Measurements from ENCODE around the gene MUC5AC. TPM values are rescaled to one million over a fixed set of nuclear protein-coding genes. Genes with fewer than 3 reads are reported as not detected.

Gene MUC5AC
- polyA plus RNA-seq, 4 donors = 0.06 to 0.13 TPM; not detected in 2

- H3K9me3 ChIP-seq (ENCODE audit: control insufficient read depth in 2 of 2, insufficient read depth in 1 of 2, low read depth in 1 of 2, low read length in 1 of 2) = peaks cover 0 to 16% of the 10 kb centered on the region in 2 donors
- H3K36me3 ChIP-seq (ENCODE audit: control insufficient read depth in 3 of 3, insufficient read depth in 2 of 3, low read depth in 1 of 3, low read length in 3 of 3) = no peaks in the 10 kb centered on the region
- H3K4me1 ChIP-seq (ENCODE audit: control insufficient read depth in 3 of 3, insufficient read depth in 2 of 3, low read depth in 1 of 3, low read length in 2 of 3) = no peaks in the 10 kb centered on the region
- WGBS, 3 donors = 81 to 88% (median 83%) methylated on average over 38 to 43 of the region's 43 CpGs
- H3K27ac ChIP-seq (ENCODE audit: low read depth in 1 of 3, low read length in 2 of 3) = no peak overlapping the region
- DNase-seq (no peak), FAIRE-seq (no peak)
- H3K4me3 ChIP-seq (ENCODE audit: low read depth in 1 of 3, low read length in 3 of 3) = no peak overlapping the region
- peaks cover 0 to 2% (median 0%) of the 10 kb centered on the region in 3 donors for H3K27me3 ChIP-seq (ENCODE audit: control insufficient read depth in 3 of 3, insufficient read depth in 3 of 3, low read length in 3 of 3)
Measured at GRCh38 chr11:1193326-1194230, 35.8 kb downstream of the MUC5AC start.

GRCh38 chr11:1194231-1194976, 36.7 kb downstream of the MUC5AC start:
- DNase-seq (no peak), FAIRE-seq (no peak)
- 91 to 96% (median 95%) methylated on average over 59 of the region's 59 CpGs for WGBS, 3 donors
- no peaks in the 10 kb centered on the region for H3K36me3 ChIP-seq (ENCODE audit: control insufficient read depth in 3 of 3, insufficient read depth in 2 of 3, low read depth in 1 of 3, low read length in 3 of 3)
- H3K4me1 ChIP-seq (ENCODE audit: control insufficient read depth in 3 of 3, insufficient read depth in 2 of 3, low read depth in 1 of 3, low read length in 2 of 3) = no peaks in the 10 kb centered on the region
- H3K9me3 ChIP-seq (ENCODE audit: control insufficient read depth in 2 of 2, insufficient read depth in 1 of 2, low read depth in 1 of 2, low read length in 1 of 2) = peaks cover 0 to 15% of the 10 kb centered on the region in 2 donors
- H3K27ac ChIP-seq (ENCODE audit: low read depth in 1 of 3, low read length in 2 of 3) = no peak overlapping the region
- peaks cover 0 to 2% (median 0%) of the 10 kb centered on the region in 3 donors for H3K27me3 ChIP-seq (ENCODE audit: control insufficient read depth in 3 of 3, insufficient read depth in 3 of 3, low read length in 3 of 3)
- no peak overlapping the region for H3K4me3 ChIP-seq (ENCODE audit: low read depth in 1 of 3, low read length in 3 of 3)

- no peak for FAIRE-seq
- H3K4me3 ChIP-seq (ENCODE audit: low read depth in 1 of 3, low read length in 3 of 3) = no peak overlapping the region
- no peaks in the 10 kb centered on the region for H3K4me1 ChIP-seq (ENCODE audit: control insufficient read depth in 3 of 3, insufficient read depth in 2 of 3, low read depth in 1 of 3, low read length in 2 of 3)
- no peak overlapping the region for H3K27ac ChIP-seq (ENCODE audit: low read depth in 1 of 3, low read length in 2 of 3)
- no peaks in the 10 kb centered on the region for H3K36me3 ChIP-seq (ENCODE audit: control insufficient read depth in 3 of 3, insufficient read depth in 2 of 3, low read depth in 1 of 3, low read length in 3 of 3)
- WGBS, 3 donors = 83 to 89% (median 84%) methylated on average over 29 to 32 of the region's 32 CpGs
- peaks cover 0 to 13% of the 10 kb centered on the region in 2 donors for H3K9me3 ChIP-seq (ENCODE audit: control insufficient read depth in 2 of 2, insufficient read depth in 1 of 2, low read depth in 1 of 2, low read length in 1 of 2)
- no peak for DNase-seq
- peaks cover 0 to 4% (median 2%) of the 10 kb centered on the region in 3 donors for H3K27me3 ChIP-seq (ENCODE audit: control insufficient read depth in 3 of 3, insufficient read depth in 3 of 3, low read length in 3 of 3)
Measured at GRCh38 chr11:1194977-1195681, 37.4 kb downstream of the MUC5AC start.

- Histone ChIP-seq H3K9me3 (ENCODE audit: control insufficient read depth in 2 of 2, insufficient read depth in 1 of 2, low read depth in 1 of 2, low read length in 1 of 2) (peaks cover 0 to 13% of the 10 kb centered on the region in 2 donors), H3K36me3 (ENCODE audit: control insufficient read depth in 3 of 3, insufficient read depth in 2 of 3, low read depth in 1 of 3, low read length in 3 of 3) (no peaks in the 10 kb centered on the region), H3K4me1 (ENCODE audit: control insufficient read depth in 3 of 3, insufficient read depth in 2 of 3, low read depth in 1 of 3, low read length in 2 of 3) (no peaks in the 10 kb centered on the region), H3K27me3 (ENCODE audit: control insufficient read depth in 3 of 3, insufficient read depth in 3 of 3, low read length in 3 of 3) (peaks cover 0 to 10% (median 2%) of the 10 kb centered on the region in 3 donors), H3K4me3 (ENCODE audit: low read depth in 1 of 3, low read length in 3 of 3) (no peak overlapping the region), H3K27ac (ENCODE audit: low read depth in 1 of 3, low read length in 2 of 3) (no peak overlapping the region)
- FAIRE-seq (no peak), DNase-seq (no peak)
- 77 to 89% (median 80%) methylated on average over 37 to 41 of the region's 41 CpGs for WGBS, 3 donors
Measured at GRCh38 chr11:1195682-1196515, 38.1 kb downstream of the MUC5AC start.

GRCh38 chr11:1196516-1197391, 39.0 kb downstream of the MUC5AC start:
- H3K36me3 ChIP-seq (ENCODE audit: control insufficient read depth in 3 of 3, insufficient read depth in 2 of 3, low read depth in 1 of 3, low read length in 3 of 3) = no peaks in the 10 kb centered on the region
- H3K27me3 ChIP-seq (ENCODE audit: control insufficient read depth in 3 of 3, insufficient read depth in 3 of 3, low read length in 3 of 3) = peaks cover 0 to 11% (median 2%) of the 10 kb centered on the region in 3 donors
- H3K9me3 ChIP-seq (ENCODE audit: control insufficient read depth in 2 of 2, insufficient read depth in 1 of 2, low read depth in 1 of 2, low read length in 1 of 2) = peaks cover 0 to 13% of the 10 kb centered on the region in 2 donors
- no peak overlapping the region for H3K27ac ChIP-seq (ENCODE audit: low read depth in 1 of 3, low read length in 2 of 3)
- H3K4me3 ChIP-seq (ENCODE audit: low read depth in 1 of 3, low read length in 3 of 3) = no peak overlapping the region
- no peak for DNase-seq
- FAIRE-seq = no peak
- 74 to 78% (median 75%) methylated on average over 26 to 28 of the region's 28 CpGs for WGBS, 3 donors
- no peaks in the 10 kb centered on the region for H3K4me1 ChIP-seq (ENCODE audit: control insufficient read depth in 3 of 3, insufficient read depth in 2 of 3, low read depth in 1 of 3, low read length in 2 of 3)

DNA sequence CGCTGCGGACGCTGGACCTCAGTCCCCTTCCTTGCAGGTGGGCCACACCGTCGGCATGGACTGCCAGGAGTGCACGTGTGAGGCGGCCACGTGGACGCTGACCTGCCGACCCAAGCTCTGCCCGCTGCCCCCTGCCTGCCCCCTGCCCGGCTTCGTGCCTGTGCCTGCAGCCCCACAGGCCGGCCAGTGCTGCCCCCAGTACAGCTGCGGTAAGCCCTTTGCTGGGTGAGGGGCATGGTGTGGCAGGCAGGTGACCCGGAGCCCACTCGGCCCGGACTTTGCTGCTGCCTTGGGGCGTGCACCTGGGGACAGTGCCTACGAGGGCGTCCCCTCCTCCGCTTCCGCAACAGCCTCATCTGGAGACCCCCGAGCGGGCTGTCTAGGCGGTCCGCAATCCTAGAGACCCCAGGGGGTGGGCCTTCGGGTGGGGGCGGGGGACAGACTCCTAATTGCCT, 39.7 kb downstream of the MUC5AC start:
- peaks cover 0 to 10% of the 10 kb centered on the region in 2 donors for H3K9me3 ChIP-seq (ENCODE audit: control insufficient read depth in 2 of 2, insufficient read depth in 1 of 2, low read depth in 1 of 2, low read length in 1 of 2)
- FAIRE-seq = no peak
- H3K36me3 ChIP-seq (ENCODE audit: control insufficient read depth in 3 of 3, insufficient read depth in 2 of 3, low read depth in 1 of 3, low read length in 3 of 3) = no peaks in the 10 kb centered on the region
- H3K4me1 ChIP-seq (ENCODE audit: control insufficient read depth in 3 of 3, insufficient read depth in 2 of 3, low read depth in 1 of 3, low read length in 2 of 3) = no peaks in the 10 kb centered on the region
- no peak overlapping the region for H3K27ac ChIP-seq (ENCODE audit: low read depth in 1 of 3, low read length in 2 of 3)
- DNase-seq = no peak
- WGBS, 3 donors = 75 to 84% (median 78%) methylated on average over 26 to 29 of the region's 29 CpGs
- H3K27me3 ChIP-seq (ENCODE audit: control insufficient read depth in 3 of 3, insufficient read depth in 3 of 3, low read length in 3 of 3) = peaks cover 0 to 11% (median 2%) of the 10 kb centered on the region in 3 donors
- no peak overlapping the region for H3K4me3 ChIP-seq (ENCODE audit: low read depth in 1 of 3, low read length in 3 of 3)

- Histone ChIP-seq H3K4me3 (ENCODE audit: low read depth in 1 of 3, low read length in 3 of 3) (no peak overlapping the region), H3K27me3 (ENCODE audit: control insufficient read depth in 3 of 3, insufficient read depth in 3 of 3, low read length in 3 of 3) (peaks cover 0 to 11% (median 2%) of the 10 kb centered on the region in 3 donors), H3K9me3 (ENCODE audit: control insufficient read depth in 2 of 2, insufficient read depth in 1 of 2, low read depth in 1 of 2, low read length in 1 of 2) (peaks cover 0 to 6% of the 10 kb centered on the region in 2 donors), H3K4me1 (ENCODE audit: control insufficient read depth in 3 of 3, insufficient read depth in 2 of 3, low read depth in 1 of 3, low read length in 2 of 3) (no peaks in the 10 kb centered on the region), H3K36me3 (ENCODE audit: control insufficient read depth in 3 of 3, insufficient read depth in 2 of 3, low read depth in 1 of 3, low read length in 3 of 3) (no peaks in the 10 kb centered on the region), H3K27ac (ENCODE audit: low read depth in 1 of 3, low read length in 2 of 3) (no peak overlapping the region)
- DNase-seq (no peak), FAIRE-seq (no peak)
- 71 to 75% (median 74%) methylated on average over 29 to 33 of the region's 33 CpGs for WGBS, 3 donors
Measured at GRCh38 chr11:1197886-1198560, 40.3 kb downstream of the MUC5AC start.
